IMR-90 (cell line): ENCODE data around the gene ACSS3.

Source experiments
- CEBPB ChIP-seq: IDR thresholded peaks from 2 replicates; pipeline ENCODE4 v1.6.1; 2012; ENCODE audit warnings: low read depth, low read length, improper control_type of control experiment
- CTCF ChIP-seq: conservative IDR thresholded peaks from 2 replicates; pipeline ENCODE4 v1.5.1; 2012; ENCODE audit warnings: mild to moderate bottlenecking, low read depth, low read length, improper control_type of control experiment
- MAZ ChIP-seq: IDR thresholded peaks from 2 replicates; pipeline ENCODE4 v1.6.1; 2012; ENCODE audit warnings: low read depth, mild to moderate bottlenecking, low read length, improper control_type of control experiment, moderate library complexity, borderline replicate concordance
- MXI1 ChIP-seq: IDR thresholded peaks from 2 replicates; pipeline ENCODE4 v1.6.1; 2012; ENCODE audit warnings: low read depth, mild to moderate bottlenecking, low read length, moderate library complexity, borderline replicate concordance
- POLR2A ChIP-seq: IDR thresholded peaks from 2 replicates; pipeline ENCODE4 v1.6.1; 2012; ENCODE audit warnings: mild to moderate bottlenecking, low read depth, low read length
- RAD21 ChIP-seq: IDR thresholded peaks from 2 replicates; pipeline ENCODE4 v1.6.1; 2012; ENCODE audit warnings: low read length, improper control_type of control experiment
- SMC3 ChIP-seq: fragments of 150-350 bp; IDR thresholded peaks from 2 replicates; pipeline ENCODE4 v1.6.1; 2016; ENCODE audit warnings: low read depth, mild to moderate bottlenecking, antibody characterized with exemption, low read length, moderate library complexity
- USF2 ChIP-seq: fragments of 150-350 bp; IDR thresholded peaks from 2 replicates; pipeline ENCODE4 v1.6.1; 2017; ENCODE audit warnings: mild to moderate bottlenecking, antibody characterized with exemption, low read length, low read depth

- TF ChIP-seq CTCF (no peak), POLR2A (no peak), MAZ (no peak), RAD21 (no peak), CEBPB (no peak), SMC3 (no peak), MXI1 (no peak), USF2 (no peak)
Observed at GRCh38 chr12:81303935-81304334, 226.1 kb downstream of the ACSS3 start.
